Glomerular visceral epithelial cell (primary cell): ENCODE measurements around the gene CAVIN2.

Experiments
- DNase-seq: peaks from one replicate; pipeline ENCODE4 v3.0.0-alpha.2; 2016; ENCODE audit errors: extremely low spot score

The CAVIN2 gene

GRCh38 chr2:191846515-191847476 lies at the start of gene CAVIN2:
TSS of gene CAVIN2 (minus strand) at chr2:191847088. CDS start at chr2:191846925, 163 bp downstream.
- peak; percentile 71 for DNase-seq

GRCh38 chr2:191895743-191896142 lies 48.9 kb upstream of the CAVIN2 start:
- peak; percentile 6 for DNase-seq

DNA sequence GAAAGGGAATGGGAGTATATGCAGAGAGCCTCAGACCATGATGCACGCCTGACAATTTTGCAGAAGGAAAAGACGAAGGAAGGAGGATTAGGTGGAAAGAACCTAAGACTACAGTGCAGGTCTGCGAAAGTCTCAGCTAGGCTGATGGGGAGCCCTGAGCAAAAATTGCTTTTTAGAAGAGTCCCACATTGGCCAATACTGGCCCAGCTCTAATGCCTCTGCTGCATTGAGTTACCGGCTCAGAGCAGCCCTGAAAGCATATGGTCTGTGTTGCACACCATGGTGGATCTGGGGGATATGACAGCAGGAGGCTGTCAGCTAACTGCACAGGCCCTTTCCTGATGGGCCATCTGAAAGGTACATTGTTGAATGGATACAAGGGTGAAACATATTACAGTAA lies 48.3 kb upstream of the CAVIN2 start:
- no peak for DNase-seq

DNA sequence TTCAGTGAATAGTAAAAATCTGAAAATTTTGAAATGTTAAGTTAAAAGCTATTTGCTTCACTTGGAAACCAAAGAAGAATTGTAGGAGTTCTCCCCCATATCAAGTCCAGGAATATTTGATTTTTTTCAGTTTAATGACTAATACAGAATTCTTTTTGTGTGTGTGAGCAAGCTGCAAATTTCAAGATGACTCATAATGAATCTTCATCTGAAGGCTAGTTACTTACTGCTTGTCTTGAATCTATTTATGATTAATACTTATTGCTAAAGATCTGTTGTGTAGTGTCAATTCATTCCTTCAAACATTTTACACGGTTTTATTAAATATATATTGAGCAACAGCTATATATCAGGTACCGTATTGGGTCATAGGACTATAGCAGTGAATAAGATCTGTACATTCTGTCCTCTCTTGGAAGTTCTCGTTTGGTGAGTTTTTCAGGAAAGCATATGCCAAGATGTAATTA lies 47.8 kb upstream of the CAVIN2 start:
- peak; percentile 49 for DNase-seq

- peak; percentile 68 for DNase-seq
These were observed 45.5 kb upstream of the CAVIN2 start for GRCh38 chr2:191892391-191892790.

- DNase-seq, result no peak
These were observed 44.8 kb upstream of the CAVIN2 start for GRCh38 chr2:191891656-191892055.

DNA sequence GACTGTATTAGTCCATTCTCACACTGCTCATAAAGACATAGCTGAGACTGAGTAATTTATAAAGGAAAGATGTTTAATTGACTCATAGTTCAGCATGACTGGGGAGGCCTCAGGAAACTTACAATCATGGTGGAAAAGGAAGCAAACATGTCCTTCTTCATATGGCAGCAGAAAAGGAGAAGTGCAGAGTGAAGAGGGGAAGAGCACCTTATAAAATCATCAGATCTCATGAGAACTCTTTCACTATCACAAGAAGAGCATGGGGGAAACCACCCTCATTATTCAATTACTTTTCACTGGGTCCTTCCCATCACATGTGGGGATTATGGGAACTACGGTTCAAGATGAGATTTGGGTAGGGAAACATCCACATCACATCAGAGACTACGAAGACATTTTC lies 43.0 kb upstream of the CAVIN2 start:
- DNase-seq, result no peak

DNA sequence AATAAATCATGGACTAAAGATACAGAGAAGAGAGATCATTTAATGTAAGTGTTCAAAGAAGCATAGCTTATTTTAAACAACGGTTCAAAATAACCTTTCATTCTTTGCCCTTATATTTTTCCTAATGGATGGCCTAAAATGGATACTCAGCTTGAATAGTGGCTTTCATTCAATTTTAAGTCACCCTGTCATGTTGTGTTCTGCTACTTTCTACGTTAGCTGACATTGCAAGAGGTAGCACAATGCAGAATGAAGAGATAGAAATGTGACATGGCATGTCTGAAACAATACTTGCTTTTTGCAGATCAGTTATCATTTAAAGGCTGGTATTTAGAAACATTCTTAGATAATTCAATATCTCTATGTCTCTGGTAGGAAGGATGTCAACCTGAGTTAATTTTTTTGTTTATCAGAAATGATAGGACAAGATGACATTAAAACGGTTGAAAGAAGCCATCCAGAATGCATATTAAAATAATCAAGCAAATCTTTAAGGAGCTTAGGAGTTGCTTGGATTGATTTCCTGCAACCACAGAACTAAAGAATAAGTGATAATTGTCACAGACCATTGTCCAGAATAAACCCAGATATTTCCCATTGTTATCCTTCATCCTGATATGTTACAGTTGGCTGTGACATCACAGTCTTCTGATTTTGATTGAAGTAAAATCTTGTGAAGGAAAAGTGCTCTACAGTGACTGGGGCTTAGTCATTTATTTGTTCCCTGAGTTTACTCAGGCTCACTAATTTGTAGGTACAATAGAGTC lies 41.7 kb upstream of the CAVIN2 start:
- DNase-seq, result no peak

- DNase-seq, result no peak
These were observed 38.8 kb upstream of the CAVIN2 start for GRCh38 chr2:191885650-191886049.

- no peak for DNase-seq
These were observed 38.2 kb upstream of the CAVIN2 start for GRCh38 chr2:191885098-191885497.

GRCh38 chr2:191881982-191882816 lies 35.3 kb upstream of the CAVIN2 start:
- DNase-seq, result no peak

- peak; percentile 80 for DNase-seq
These were observed 31.8 kb upstream of the CAVIN2 start for GRCh38 chr2:191878548-191879279.

- DNase-seq, result no peak
These were observed 31.0 kb upstream of the CAVIN2 start for GRCh38 chr2:191877875-191878274.

GRCh38 chr2:191875859-191876258 lies 29.0 kb upstream of the CAVIN2 start:
- no peak for DNase-seq

DNA sequence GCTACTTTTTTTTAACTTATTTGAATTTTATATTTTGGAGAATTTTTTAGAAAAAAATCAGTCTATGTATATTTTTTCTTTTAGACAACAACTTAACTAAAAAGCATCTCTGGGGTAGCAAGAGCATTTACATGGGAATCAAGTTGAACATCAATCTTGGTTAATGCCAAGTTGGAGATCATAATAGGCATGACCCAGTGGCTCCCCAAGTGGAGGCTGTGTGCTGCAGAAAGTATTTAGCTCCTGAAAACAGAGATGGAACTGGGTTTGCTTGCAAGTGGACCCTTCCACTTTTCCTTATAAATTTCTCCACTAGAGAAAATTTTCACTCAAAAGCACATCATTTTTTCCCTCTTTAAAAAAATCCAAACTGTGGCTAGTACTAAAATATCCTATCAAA lies 23.9 kb upstream of the CAVIN2 start:
- DNase-seq, result no peak

DNA sequence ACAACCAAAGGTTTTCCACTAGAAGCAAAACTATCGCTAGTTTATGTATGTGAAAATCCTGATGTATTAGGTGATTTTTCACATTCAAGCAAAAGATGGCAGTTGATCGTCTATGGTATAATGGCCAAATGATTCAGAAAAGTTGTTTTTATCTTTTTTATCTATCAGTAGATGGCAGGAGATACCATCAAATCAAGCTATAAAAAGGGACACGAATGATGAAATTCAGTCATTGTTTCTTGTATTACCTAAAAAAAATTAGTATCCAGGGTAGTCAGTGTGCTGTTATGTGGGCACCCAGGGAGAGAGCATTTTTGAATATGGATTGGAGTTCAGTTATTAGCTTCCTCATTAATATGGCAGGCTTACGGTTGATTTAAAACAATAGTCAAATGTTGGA lies 22.9 kb upstream of the CAVIN2 start:
- no peak for DNase-seq

DNA sequence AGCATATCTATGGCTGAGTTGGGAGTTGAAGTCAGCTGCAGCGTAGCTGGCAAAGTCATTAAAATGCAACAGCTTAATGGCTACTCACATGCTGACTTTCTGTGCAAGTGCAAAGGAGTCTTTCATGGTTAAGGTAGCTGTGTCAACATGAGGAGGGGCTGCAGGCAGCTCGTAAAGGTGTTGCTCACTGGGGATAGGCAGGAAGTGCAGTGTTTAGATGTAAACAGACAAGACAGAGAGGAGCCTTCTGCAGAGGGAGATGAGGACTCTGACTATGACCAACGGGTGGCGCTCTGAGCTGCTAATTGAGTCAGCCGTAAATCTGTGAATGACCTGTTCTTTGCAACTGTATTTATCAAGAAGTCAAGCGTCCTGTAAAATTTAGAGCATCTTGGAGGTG lies 22.3 kb upstream of the CAVIN2 start:
- DNase-seq, result no peak

GRCh38 chr2:191867507-191867847 lies 20.6 kb upstream of the CAVIN2 start:
- no peak for DNase-seq

- DNase-seq, result peak; percentile 89
These were observed 20.0 kb upstream of the CAVIN2 start for GRCh38 chr2:191866675-191867506.

GRCh38 chr2:191866195-191866594 lies 19.3 kb upstream of the CAVIN2 start:
- no peak for DNase-seq
